PC-9 (cell line): ENCODE measurements around the gene LCLAT1. TPM values are rescaled to one million over a fixed set of nuclear protein-coding genes. Genes with fewer than 3 reads are reported as not detected.

ENCODE experiments used
- BruUV-seq: library from RNA; stranded (reverse); fragments of 400-500 nt; replicated peaks from 2 replicates; lab custom pipeline; 2021; lab: Mats Ljungman, UMichigan
- CTCF ChIA-PET: fragments of 300-600 bp; sonication (Branson Sonifier 250); formaldehyde crosslinking; loops from one replicate; lab custom pipeline; 2022; ENCODE audit warnings: antibody characterized with exemption; lab: Charles Lee
- POLR2A ChIA-PET: fragments of 300-600 bp; sonication (Branson Sonifier 250); formaldehyde crosslinking; loops from one replicate; lab custom pipeline; 2022; ENCODE audit warnings: antibody characterized with exemption; ENCODE audit not compliant: unreplicated experiment; lab: Charles Lee
- DNase-seq, 2 experiments: peaks; one replicate each; pipeline versions ENCODE4 v3.0.0 to v3.0.0-alpha.2; 2015 to 2022; ENCODE audit warnings: mixed read lengths in 1 of 2
- H2AFZ ChIP-seq: fragments of 200-600 bp; sonication (generic); 2 replicates; pipeline ENCODE4 v1.8.1; 2017; ENCODE audit warnings: antibody characterized with exemption
- H3F3A ChIP-seq: fragments of 200-600 bp; sonication (generic); 2 replicates; pipeline ENCODE4 v1.8.1; 2017; ENCODE audit warnings: antibody characterized with exemption, mild to moderate bottlenecking, low read depth; ENCODE audit not compliant: insufficient read depth
- H3K27ac ChIP-seq: fragments of 200-600 bp; sonication (generic); 2 replicates; pipeline ENCODE4 v1.6.1; 2016; ENCODE audit warnings: mixed run types
- H3K27me3 ChIP-seq: fragments of 200-600 bp; sonication (generic); 2 replicates; pipeline ENCODE4 v1.6.1; 2016; ENCODE audit warnings: low read depth, mixed run types; ENCODE audit not compliant: insufficient read depth
- H3K36me3 ChIP-seq: fragments of 200-600 bp; sonication (generic); 2 replicates; pipeline ENCODE4 v1.6.1; 2016; ENCODE audit warnings: low read depth, mixed run types
- H3K4me1 ChIP-seq: fragments of 200-600 bp; sonication (generic); replicated peaks from 2 replicates; pipeline ENCODE4 v1.6.1; 2016; ENCODE audit warnings: mixed run types; ENCODE audit not compliant: insufficient read depth
- H3K4me2 ChIP-seq: fragments of 200-600 bp; sonication (generic); 2 replicates; pipeline ENCODE4 v1.6.1; 2017; ENCODE audit warnings: mixed run types
- H3K4me3 ChIP-seq: fragments of 200-600 bp; sonication (generic); 2 replicates; pipeline ENCODE4 v1.6.1; 2016; ENCODE audit warnings: mixed run types
- H3K79me2 ChIP-seq: fragments of 200-600 bp; sonication (generic); 2 replicates; pipeline ENCODE4 v1.6.1; 2017; ENCODE audit warnings: low read depth, mixed run types
- H3K9me2 ChIP-seq: fragments of 200-600 bp; sonication (generic); 2 replicates; pipeline ENCODE4 v1.8.1; 2017; ENCODE audit warnings: mild to moderate bottlenecking; ENCODE audit not compliant: insufficient read depth
- H3K9me3 ChIP-seq: fragments of 200-600 bp; sonication (generic); 2 replicates; pipeline ENCODE4 v1.8.1; 2016; ENCODE audit warnings: low read depth; ENCODE audit not compliant: insufficient read depth
- H4K20me1 ChIP-seq: fragments of 200-600 bp; sonication (generic); 2 replicates; pipeline ENCODE4 v1.8.1; 2017; ENCODE audit not compliant: insufficient read depth
- CTCF ChIP-seq: fragments of 200-600 bp; sonication (generic); conservative IDR thresholded peaks from 2 replicates; pipeline ENCODE4 v1.6.1; 2017; ENCODE audit warnings: mixed run types, antibody characterized with exemption, mild to moderate bottlenecking, moderate library complexity
- EZH2 ChIP-seq: fragments of 200-600 bp; sonication (generic); IDR thresholded peaks from 2 replicates; pipeline ENCODE4 v1.8.0; 2017; ENCODE audit warnings: antibody characterized with exemption, low read depth
- intact Hi-C: fragments of 100-400 bp; cut with micrococcal nuclease; formaldehyde crosslinking; loops from one replicate; pipeline ENCODE4 v1.10.0; 2022; ENCODE audit not compliant: unreplicated experiment
- total RNA-seq: library from RNA; stranded (reverse); gene quantifications from 2 replicates; pipeline ENCODE4 v1.2.3, GENCODE V29; 2021

Gene LCLAT1
- total RNA-seq, 1 experiment from 2014 or later = 35.7 TPM

DNA sequence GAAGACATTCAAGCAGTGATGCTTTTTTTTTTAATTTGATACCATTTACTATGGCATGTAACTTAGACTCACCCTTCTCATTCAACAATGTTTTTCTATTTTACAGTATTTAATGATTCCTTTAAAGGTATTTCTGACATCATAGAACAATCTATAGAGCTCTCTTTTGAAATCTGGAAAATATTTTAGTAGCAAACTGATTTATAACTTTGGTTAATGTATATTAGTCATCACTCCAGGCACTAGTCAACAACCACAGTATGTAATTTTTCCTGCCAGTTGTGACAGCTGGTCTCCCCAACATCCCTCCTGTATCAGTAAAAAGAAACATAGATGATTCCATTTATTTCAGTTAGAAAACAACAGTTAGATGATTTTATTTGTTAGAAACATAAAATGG lies 122.9 kb downstream of the LCLAT1 start:
- intact Hi-C loops = no loop called here
- no TSS peak for BruUV-seq
- H3K9me2 ChIP-seq = no peaks in the 10 kb centered on the region
- ChIA-PET POLR2A (no interaction called here), CTCF (no interaction called here)
- H3K27me3 ChIP-seq = no peaks in the 10 kb centered on the region
- H3K4me1 ChIP-seq = no peaks in the 10 kb centered on the region
- DNase-seq = no peak
- no peaks in the 10 kb centered on the region for H3K9me3 ChIP-seq
- H3K4me3 ChIP-seq = no peak overlapping the region
- no peak overlapping the region for H2AFZ ChIP-seq
- H3F3A ChIP-seq = no peaks in the 10 kb centered on the region
- H3K4me2 ChIP-seq = no peak overlapping the region
- TF ChIP-seq EZH2 = no peak
- TF ChIP-seq CTCF = no peak
- H4K20me1 ChIP-seq = no peaks in the 10 kb centered on the region
- no peak overlapping the region for H3K27ac ChIP-seq
- H3K36me3 ChIP-seq = 0 out of 2 replicates have a peak, but pooled peaks cover 4% of the 10 kb centered on the region
- no peaks in the 10 kb centered on the region for H3K79me2 ChIP-seq

GRCh38 chr2:30577151-30577550 lies 130.1 kb downstream of the LCLAT1 start:
- intact Hi-C loops = no loop called here
- Histone ChIP-seq H3K9me2 (no peaks in the 10 kb centered on the region), H3K27ac (no peak overlapping the region), H3K4me3 (no peak overlapping the region), H2AFZ (no peak overlapping the region), H4K20me1 (no peaks in the 10 kb centered on the region), H3K4me1 (no peaks in the 10 kb centered on the region), H3K36me3 (0 out of 2 replicates have a peak, but pooled peaks cover 4% of the 10 kb centered on the region), H3F3A (no peaks in the 10 kb centered on the region), H3K4me2 (no peak overlapping the region), H3K9me3 (no peaks in the 10 kb centered on the region), H3K79me2 (no peaks in the 10 kb centered on the region), H3K27me3 (no peaks in the 10 kb centered on the region)
- no peak for DNase-seq
- BruUV-seq = no TSS peak
- TF ChIP-seq CTCF = no peak
- TF ChIP-seq EZH2 = no peak
- ChIA-PET CTCF (no interaction called here), POLR2A (no interaction called here)

GRCh38 chr2:30580391-30580790 lies 133.3 kb downstream of the LCLAT1 start:
- no TSS peak for BruUV-seq
- Histone ChIP-seq H3K27ac (no peak overlapping the region), H3K9me3 (no peaks in the 10 kb centered on the region), H3K4me1 (no peaks in the 10 kb centered on the region), H3K79me2 (no peaks in the 10 kb centered on the region), H3K4me3 (no peak overlapping the region), H2AFZ (no peak overlapping the region), H3K36me3 (no peaks in the 10 kb centered on the region), H3F3A (no peaks in the 10 kb centered on the region), H3K9me2 (no peaks in the 10 kb centered on the region), H4K20me1 (no peaks in the 10 kb centered on the region), H3K27me3 (no peaks in the 10 kb centered on the region), H3K4me2 (no peak overlapping the region)
- no peak for TF ChIP-seq CTCF
- no peak for TF ChIP-seq EZH2
- DNase-seq = no peak
- ChIA-PET POLR2A (no interaction called here), CTCF (no interaction called here)
- intact Hi-C loops = no loop called here
